HG02610 (cell line): ENCODE data around the gene NAT16.
A peak's percentile ranks its signal among the peaks of the same experiment; 100 is the strongest.

ENCODE experiments used
- ATAC-seq: cut with Tn5 transposase; IDR thresholded peaks from one replicate; pipeline ENCODE4 v1.9.1; 2021; ENCODE audit warnings: mild to moderate bottlenecking, moderate library complexity; ENCODE audit not compliant: unreplicated experiment

The NAT16 gene

GRCh38 chr7:101172854-101173751 is 7.0 kb downstream of the NAT16 start:
- no peak for ATAC-seq

GRCh38 chr7:101172005-101172853 is 7.9 kb downstream of the NAT16 start:
- no peak for ATAC-seq

GRCh38 chr7:101171442-101171837 is 8.7 kb downstream of the NAT16 start:
- no peak for ATAC-seq

- no peak for ATAC-seq
Observed at GRCh38 chr7:101170617-101171441, 9.3 kb downstream of the NAT16 start.

GRCh38 chr7:101169838-101170551 is 10.1 kb downstream of the NAT16 start:
- peak; percentile 44 for ATAC-seq

GRCh38 chr7:101169110-101169837 is 10.8 kb downstream of the NAT16 start:
- ATAC-seq, result no peak

- no peak for ATAC-seq
Observed at GRCh38 chr7:101168412-101169049, 11.6 kb downstream of the NAT16 start.

GRCh38 chr7:101167645-101168411 is 12.3 kb downstream of the NAT16 start:
- no peak for ATAC-seq

- ATAC-seq, result no peak
Observed at GRCh38 chr7:101166909-101167644, 13.0 kb downstream of the NAT16 start.

GRCh38 chr7:101166648-101166908 is 13.5 kb downstream of the NAT16 start:
- ATAC-seq, result no peak

GRCh38 chr7:101165958-101166647 is 14.0 kb downstream of the NAT16 start:
- no peak for ATAC-seq

GRCh38 chr7:101165075-101165957 is 14.8 kb downstream of the NAT16 start, which contains the start of gene VGF:
TSS of gene VGF (minus strand) at chr7:101165569. CDS start at chr7:101164843, 726 bp downstream.
- ATAC-seq, result peak; percentile 63

- ATAC-seq, result no peak
Observed at GRCh38 chr7:101164071-101164840, 15.8 kb downstream of the NAT16 start.

- no peak for ATAC-seq
Observed at GRCh38 chr7:101163279-101164070, 16.6 kb downstream of the NAT16 start.
